B cell (primary cell): Measurements from ENCODE around the gene ANO9. TPM values are rescaled to one million over a fixed set of nuclear protein-coding genes. Genes with fewer than 3 reads are reported as not detected.
A peak's percentile ranks its signal among the peaks of the same experiment; 100 is the strongest.

ENCODE experiments used
- ATAC-seq: fragments of 200-7000 bp; cut with Tn5 transposase; one replicate; pipeline ENCODE4 v1.10.0; 2021; ENCODE audit warnings: low read depth, mild to moderate bottlenecking, moderate number of reproducible peaks, moderate library complexity
- CTCF ChIA-PET: fragments of 350-600 bp; sonication (Branson Sonifier 250); formaldehyde crosslinking; loops from one replicate; lab custom pipeline; 2021; ENCODE audit warnings: antibody characterized with exemption, inconsistent platforms; lab: Charles Lee
- POLR2A ChIA-PET: fragments of 350-600 bp; sonication (Branson Sonifier 250); formaldehyde crosslinking; loops from one replicate; lab custom pipeline; 2021; ENCODE audit warnings: antibody characterized with exemption; lab: Charles Lee
- DNase-seq: peaks from one replicate; pipeline ENCODE4 v3.0.0; 2013
- H2AFZ ChIP-seq: 2 replicates; pipeline ENCODE4 v1.6.1; 2012; ENCODE audit warnings: mild to moderate bottlenecking, low read depth, low read length; ENCODE audit not compliant: insufficient read depth, poor library complexity, severe bottlenecking
- H3K27ac ChIP-seq, 2 donors: 1 replicate in 1 of 2; 2 replicates in 1 of 2; pipeline ENCODE4 v1.5.1; 2012 to 2013; ENCODE audit warnings: low read length in 2 of 2, mild to moderate bottlenecking in 2 of 2, moderate library complexity in 1 of 2
- H3K27me3 ChIP-seq, 4 experiments: fragments of 200-600 bp in 1 of 4; sonication (generic) in 1 of 4; replicated peaks in 1 of 4; 1 replicate in 2 of 4; 2 replicates in 2 of 4; pipeline versions ENCODE4 v1.6.1 to v1.7.0; 2013 to 2016; ENCODE audit warnings: low read length in 3 of 4, mild to moderate bottlenecking in 2 of 4, mixed read lengths in 1 of 4, moderate library complexity in 1 of 4; ENCODE audit not compliant: insufficient read depth in 4 of 4, control insufficient read depth in 3 of 4; ENCODE audit errors: control extremely low read depth in 1 of 4
- H3K36me3 ChIP-seq, 2 experiments: replicated peaks in 1 of 2; 1 replicate in 1 of 2; 2 replicates in 1 of 2; pipeline versions ENCODE4 v1.6.1 to v1.7.1; 2013; ENCODE audit warnings: low read length in 1 of 2; ENCODE audit not compliant: insufficient read depth in 2 of 2, control insufficient read depth in 1 of 2; ENCODE audit errors: control extremely low read depth in 1 of 2, extremely low read depth in 1 of 2
- H3K4me1 ChIP-seq, 2 donors: fragments of 200-600 bp in 1 of 2; sonication (generic) in 1 of 2; 1 replicate in 1 of 2; 2 replicates in 1 of 2; pipeline versions ENCODE4 v1.5.1 to v1.6.1; 2013 to 2017; ENCODE audit warnings: low read length in 2 of 2; ENCODE audit not compliant: control insufficient read depth in 2 of 2, insufficient read depth in 2 of 2
- H3K4me2 ChIP-seq: replicated peaks from 2 replicates; pipeline ENCODE3; 2012; ENCODE audit warnings: mild to moderate bottlenecking, low read depth, low read length; ENCODE audit not compliant: poor library complexity, severe bottlenecking
- H3K4me3 ChIP-seq, 5 experiments: fragments of 200-600 bp in 1 of 5; sonication (generic) in 1 of 5; 1 replicate in 3 of 5; 2 replicates in 2 of 5; pipeline versions ENCODE4 v1.5.1 to v1.7.0; 2011 to 2016; ENCODE audit warnings: low read length in 4 of 5, mild to moderate bottlenecking in 4 of 5, low read depth in 2 of 5, control low read depth in 1 of 5, moderate library complexity in 1 of 5; ENCODE audit not compliant: insufficient read depth in 1 of 5; ENCODE audit errors: control extremely low read depth in 1 of 5, extremely low read depth in 1 of 5
- H3K79me2 ChIP-seq: fragments of 200-600 bp; sonication (generic); one replicate; pipeline ENCODE4 v1.6.0; 2016; ENCODE audit warnings: low read length; ENCODE audit not compliant: control insufficient read depth, insufficient read depth
- H3K9ac ChIP-seq: fragments of 200-600 bp; sonication (generic); 2 replicates; pipeline ENCODE4 v1.6.1; 2017; ENCODE audit warnings: mild to moderate bottlenecking, low read length, moderate library complexity
- H3K9me3 ChIP-seq, 3 donors: one replicate each; pipeline versions ENCODE4 v1.6.1 to v1.7.1; 2013; ENCODE audit warnings: low read length in 2 of 3; ENCODE audit not compliant: control insufficient read depth in 2 of 3, insufficient read depth in 1 of 3; ENCODE audit errors: control extremely low read depth in 1 of 3
- H4K20me1 ChIP-seq: 2 replicates; pipeline ENCODE4 v1.6.0; 2012; ENCODE audit warnings: mild to moderate bottlenecking, low read length; ENCODE audit not compliant: insufficient read depth, control insufficient read depth, poor library complexity, severe bottlenecking
- H3K27ac Mint-ChIP-seq: one replicate; pipeline ENCODE4 v1.8.0; 2021; ENCODE audit warnings: mixed read lengths
- H3K27me3 Mint-ChIP-seq: one replicate; pipeline ENCODE4 v1.8.0; 2021; ENCODE audit warnings: mixed read lengths
- H3K4me1 Mint-ChIP-seq: one replicate; pipeline ENCODE4 v1.8.0; 2021; ENCODE audit warnings: mixed read lengths
- H3K4me3 Mint-ChIP-seq: one replicate; pipeline ENCODE4 v1.8.0; 2021; ENCODE audit warnings: mixed read lengths
- H3K9me3 Mint-ChIP-seq: one replicate; pipeline ENCODE4 v1.8.0; 2022; ENCODE audit warnings: mixed read lengths; ENCODE audit not compliant: insufficient read depth
- EZH2 ChIP-seq: IDR thresholded peaks from 2 replicates; pipeline ENCODE4 v1.6.1; 2012; ENCODE audit warnings: borderline replicate concordance, low read depth, mild to moderate bottlenecking, moderate library complexity, low read length; ENCODE audit not compliant: insufficient read depth, poor library complexity, severe bottlenecking
- WGBS: methylation state at CpG from one replicate; pipeline ENCODE4 v1.1.5; 2013; ENCODE audit warnings: missing lambda C conversion rate; ENCODE audit not compliant: insufficient coverage; 5-methylcytosine and 5-hydroxymethylcytosine counted together
- intact Hi-C: fragments of 100-400 bp; cut with micrococcal nuclease; formaldehyde crosslinking; loops from one replicate; pipeline ENCODE4 v1.10.0; 2022
- polyA plus RNA-seq: library from polyadenylated mRNA; depleted of rRNA; stranded (reverse); fragments of >200 nt; gene quantifications from 2 replicates; pipeline ENCODE4 v1.2.3, GENCODE V29; 2012
- total RNA-seq, 2 donors: library from RNA; stranded (reverse); fragments of 120-200 nt in 1 of 2; gene quantifications; 1 replicate in 1 of 2; 2 replicates in 1 of 2; pipeline versions ENCODE4 v1.2.3 to v1.2.4, GENCODE V29; 2013 to 2022
- TF ChIP-seq, protein P1 (sequence below): fragments of 200-600 bp; IDR thresholded peaks from one replicate; pipeline ENCODE4 v1.8.0; 2022; ENCODE audit warnings: antibody characterized with exemption, mild to moderate bottlenecking

Gene ANO9
- total and polyA plus RNA-seq, 2 donors (not counting 1 experiment from before 2014, with no cell fraction given), result 62.0 to 107 TPM

DNA sequence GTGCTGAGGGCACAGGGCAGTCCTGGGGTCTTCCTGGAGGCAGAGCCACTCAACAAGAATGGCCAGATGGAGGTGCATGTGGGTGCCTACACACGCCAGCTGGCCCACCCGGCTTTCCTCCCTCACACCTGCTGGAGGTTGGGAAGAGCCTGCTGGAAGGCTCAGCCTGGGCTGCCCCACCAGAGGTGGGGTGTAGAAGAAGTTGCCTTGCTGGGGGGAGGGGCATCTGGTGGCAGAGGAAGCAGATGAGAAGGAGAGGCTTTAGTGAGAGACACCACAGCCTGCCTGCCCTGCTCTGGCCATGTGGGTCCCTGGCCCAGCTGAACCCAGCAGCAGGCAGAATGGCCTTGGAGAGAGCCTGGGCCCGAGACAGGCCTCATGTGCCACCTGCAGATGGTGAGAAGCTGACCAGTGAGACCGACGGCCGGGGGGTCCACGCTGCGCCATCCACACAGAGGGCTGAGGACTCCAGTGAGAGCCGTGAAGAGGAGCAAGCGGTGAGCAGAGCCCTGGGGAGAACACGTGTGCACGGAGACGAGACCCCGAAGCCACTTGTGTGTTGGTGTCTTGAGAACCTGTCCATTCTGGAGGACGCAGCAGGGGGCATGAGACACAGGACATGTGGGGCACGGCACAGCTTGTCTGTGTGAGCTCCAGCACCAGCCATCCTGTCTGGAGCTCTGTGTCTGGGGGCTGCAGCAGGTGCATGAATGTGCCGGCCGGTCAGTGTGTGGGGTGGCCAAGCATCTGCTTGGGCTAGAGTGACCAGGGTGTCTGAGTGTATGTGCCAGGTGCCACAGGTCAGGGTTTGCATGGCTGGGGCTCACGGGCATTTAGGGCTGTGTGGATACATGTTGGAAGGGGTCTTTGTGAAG lies 69.9 kb downstream of the ANO9 start:
- H3K27ac Mint-ChIP-seq, result no peak overlapping the region
- H3K4me1 ChIP-seq, result peaks cover 8 to 9% of the 10 kb centered on the region in 2 donors
- H3K4me3 ChIP-seq, result no peak overlapping the region
- peaks cover 14% of the 10 kb centered on the region for H3K4me1 Mint-ChIP-seq
- no peaks in the 10 kb centered on the region for H4K20me1 ChIP-seq
- H3K9me3 ChIP-seq, result peaks cover 0 to 4% (median 0%) of the 10 kb centered on the region in 3 donors
- H3K4me2 ChIP-seq, result no peak overlapping the region
- ChIA-PET CTCF (no interaction called here), POLR2A (no interaction called here)
- H3K9ac ChIP-seq, result no peak overlapping the region
- H3K4me3 Mint-ChIP-seq, result no peak overlapping the region
- H3K79me2 ChIP-seq, result no peaks in the 10 kb centered on the region
- DNase-seq (no peak), ATAC-seq (no peak)
- intact Hi-C loops, result no loop called here
- no peaks in the 10 kb centered on the region for H3K36me3 ChIP-seq
- H3K27me3 ChIP-seq, result peaks cover 0 to 40% (median 19%) of the 10 kb centered on the region in 4 experiments
- H3K27ac ChIP-seq, result no peak overlapping the region
- no peaks in the 10 kb centered on the region for H3K9me3 Mint-ChIP-seq
- no peak for TF ChIP-seq EZH2
- TF ChIP-seq, protein P1, sequence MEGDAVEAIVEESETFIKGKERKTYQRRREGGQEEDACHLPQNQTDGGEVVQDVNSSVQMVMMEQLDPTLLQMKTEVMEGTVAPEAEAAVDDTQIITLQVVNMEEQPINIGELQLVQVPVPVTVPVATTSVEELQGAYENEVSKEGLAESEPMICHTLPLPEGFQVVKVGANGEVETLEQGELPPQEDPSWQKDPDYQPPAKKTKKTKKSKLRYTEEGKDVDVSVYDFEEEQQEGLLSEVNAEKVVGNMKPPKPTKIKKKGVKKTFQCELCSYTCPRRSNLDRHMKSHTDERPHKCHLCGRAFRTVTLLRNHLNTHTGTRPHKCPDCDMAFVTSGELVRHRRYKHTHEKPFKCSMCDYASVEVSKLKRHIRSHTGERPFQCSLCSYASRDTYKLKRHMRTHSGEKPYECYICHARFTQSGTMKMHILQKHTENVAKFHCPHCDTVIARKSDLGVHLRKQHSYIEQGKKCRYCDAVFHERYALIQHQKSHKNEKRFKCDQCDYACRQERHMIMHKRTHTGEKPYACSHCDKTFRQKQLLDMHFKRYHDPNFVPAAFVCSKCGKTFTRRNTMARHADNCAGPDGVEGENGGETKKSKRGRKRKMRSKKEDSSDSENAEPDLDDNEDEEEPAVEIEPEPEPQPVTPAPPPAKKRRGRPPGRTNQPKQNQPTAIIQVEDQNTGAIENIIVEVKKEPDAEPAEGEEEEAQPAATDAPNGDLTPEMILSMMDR, result no peak
- 90% methylated on average over 19 of the region's 19 CpGs for WGBS
- peaks cover 30% of the 10 kb centered on the region for H3K27me3 Mint-ChIP-seq
- H2AFZ ChIP-seq, result no peak overlapping the region

GRCh38 chr11:371051-371450 lies 70.8 kb downstream of the ANO9 start:
- H3K9ac ChIP-seq, result no peak overlapping the region
- no peak overlapping the region for H3K4me2 ChIP-seq
- WGBS, result 79% methylated on average over 5 of the region's 5 CpGs
- no peak overlapping the region for H3K4me3 ChIP-seq
- peaks cover 14% of the 10 kb centered on the region for H3K4me1 Mint-ChIP-seq
- peak overlapping the region; percentile 26 for H3K4me3 Mint-ChIP-seq
- H3K27ac ChIP-seq, result no peak overlapping the region
- no peak overlapping the region for H3K27ac Mint-ChIP-seq
- peaks cover 0 to 46% (median 19%) of the 10 kb centered on the region in 4 experiments for H3K27me3 ChIP-seq
- ChIA-PET POLR2A (interaction anchor here (0.6 kb wide), 1 partner anchor 76 kb away, joined by 3 read pairs; no protein-coding TSS in a partner anchor), CTCF (no interaction called here)
- H3K9me3 Mint-ChIP-seq, result no peaks in the 10 kb centered on the region
- no peak overlapping the region for H2AFZ ChIP-seq
- intact Hi-C loops, result no loop called here
- peaks cover 8 to 9% of the 10 kb centered on the region in 2 donors for H3K4me1 ChIP-seq
- H3K9me3 ChIP-seq, result peaks cover 0 to 4% (median 0%) of the 10 kb centered on the region in 3 donors
- no peaks in the 10 kb centered on the region for H4K20me1 ChIP-seq
- TF ChIP-seq EZH2, result no peak
- TF ChIP-seq, protein P1, result no peak
- no peaks in the 10 kb centered on the region for H3K79me2 ChIP-seq
- ATAC-seq (no peak), DNase-seq (no peak)
- no peaks in the 10 kb centered on the region for H3K36me3 ChIP-seq
- peaks cover 36% of the 10 kb centered on the region for H3K27me3 Mint-ChIP-seq
